ENCODE results near the gene CFAP410.

- TF ChIP-seq CTCF (IDR thresholded peaks at IDR 0.05; ENCODE audit: insufficient read depth, low read length) (no peak), REST (IDR thresholded peaks at IDR 0.05; ENCODE audit: insufficient replicate concordance, low read depth) (no peak), POLR2AphosphoS5 (IDR thresholded peaks at IDR 0.05; ENCODE audit: low read depth) (no peak), GABPA (IDR thresholded peaks at IDR 0.05; ENCODE audit: low read depth) (no peak)
Observed at GRCh38 chr21:44333509-44334328, 5.5 kb downstream of the CFAP410 start.

All from HL-60 (cell line).